Stomach (tissue), 4 donors: ENCODE results near the gene MCOLN3.

Source experiments
- EP300 ChIP-seq: sonication (generic); formaldehyde crosslinking; IDR thresholded peaks from one replicate; pipeline ENCODE4 v1.6.1; 2017; ENCODE audit warnings: antibody characterized with exemption
- TF ChIP-seq, protein P1 (sequence below), 7 experiments: fragments of 450-650 bp in 4 of 7; fragments of 200-600 bp in 3 of 7; sonication (generic) in 3 of 7; IDR thresholded peaks; one replicate each; pipeline ENCODE4 v1.5.1; 2016 to 2019; ENCODE audit warnings: antibody characterized with exemption in 7 of 7, control low read depth in 2 of 7, mild to moderate bottlenecking in 1 of 7

DNA sequence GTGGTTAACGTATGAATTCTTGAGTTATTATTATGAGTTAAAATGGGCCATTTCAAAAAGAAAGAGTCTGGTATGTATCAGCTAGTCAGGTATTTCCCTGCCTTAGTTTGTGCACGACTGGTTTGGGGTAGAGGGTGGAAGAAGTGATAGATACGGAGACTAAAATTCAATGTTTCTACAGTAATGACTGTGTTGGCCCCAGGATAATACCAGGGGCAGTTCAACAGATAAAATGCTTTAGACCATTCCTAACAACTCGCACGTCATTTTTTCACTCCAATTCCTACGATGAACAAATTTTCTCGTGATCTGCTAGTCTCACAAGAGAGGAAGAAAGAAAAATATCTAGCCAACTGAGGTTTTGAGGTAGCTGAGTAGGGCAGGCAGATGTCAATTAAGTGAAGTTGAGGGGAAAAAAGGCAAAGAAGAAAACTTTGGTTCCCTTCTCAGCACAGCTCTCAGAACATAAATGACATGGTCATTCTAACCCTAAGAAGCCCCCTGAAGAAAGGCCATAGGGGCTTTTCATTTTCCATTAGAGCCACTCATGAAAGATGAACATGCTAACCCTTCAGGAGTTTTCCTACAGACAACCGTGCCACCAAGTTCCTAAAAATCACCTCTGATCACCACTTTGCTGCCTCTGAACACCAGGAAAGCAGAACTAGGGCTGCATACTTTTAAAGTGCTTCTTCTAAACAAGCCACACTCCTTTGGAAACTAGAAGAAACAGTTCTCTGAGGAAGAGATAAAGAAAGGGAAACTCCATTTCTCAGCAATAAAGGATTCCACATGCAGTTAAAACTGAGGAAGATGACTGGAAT is 57.0 kb downstream of the MCOLN3 start:
- TF ChIP-seq EP300 = no peak
- TF ChIP-seq, protein P1, sequence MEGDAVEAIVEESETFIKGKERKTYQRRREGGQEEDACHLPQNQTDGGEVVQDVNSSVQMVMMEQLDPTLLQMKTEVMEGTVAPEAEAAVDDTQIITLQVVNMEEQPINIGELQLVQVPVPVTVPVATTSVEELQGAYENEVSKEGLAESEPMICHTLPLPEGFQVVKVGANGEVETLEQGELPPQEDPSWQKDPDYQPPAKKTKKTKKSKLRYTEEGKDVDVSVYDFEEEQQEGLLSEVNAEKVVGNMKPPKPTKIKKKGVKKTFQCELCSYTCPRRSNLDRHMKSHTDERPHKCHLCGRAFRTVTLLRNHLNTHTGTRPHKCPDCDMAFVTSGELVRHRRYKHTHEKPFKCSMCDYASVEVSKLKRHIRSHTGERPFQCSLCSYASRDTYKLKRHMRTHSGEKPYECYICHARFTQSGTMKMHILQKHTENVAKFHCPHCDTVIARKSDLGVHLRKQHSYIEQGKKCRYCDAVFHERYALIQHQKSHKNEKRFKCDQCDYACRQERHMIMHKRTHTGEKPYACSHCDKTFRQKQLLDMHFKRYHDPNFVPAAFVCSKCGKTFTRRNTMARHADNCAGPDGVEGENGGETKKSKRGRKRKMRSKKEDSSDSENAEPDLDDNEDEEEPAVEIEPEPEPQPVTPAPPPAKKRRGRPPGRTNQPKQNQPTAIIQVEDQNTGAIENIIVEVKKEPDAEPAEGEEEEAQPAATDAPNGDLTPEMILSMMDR (IDR thresholded peaks at IDR 0.05) = no peak
